ENCODE data around the gene SAMM50. TPM values are rescaled to one million over a fixed set of nuclear protein-coding genes. Genes with fewer than 3 reads are reported as not detected.

Gene SAMM50
- total RNA-seq, 1 experiment from 2014 or later = 67.2 TPM

GRCh38 chr22:43995057-43995685, 39.9 kb downstream of the SAMM50 start:
- no peak for DNase-seq (ENCODE audit: low spot score)
- Histone ChIP-seq H3K9me3 (ENCODE audit: low read depth, low read length, poor library complexity, severe bottlenecking) (no peaks in the 10 kb centered on the region), H3K36me3 (ENCODE audit: insufficient read depth, low read length, poor library complexity, severe bottlenecking) (peaks cover 50% of the 10 kb centered on the region), H3K27me3 (replicated peaks; ENCODE audit: insufficient read depth, low read depth, low read length, poor library complexity) (no peaks in the 10 kb centered on the region), H3K27ac (ENCODE audit: low read depth, low read length, poor library complexity, severe bottlenecking) (no peak overlapping the region), H3K4me1 (ENCODE audit: insufficient read depth, low read length, poor library complexity, severe bottlenecking) (peaks cover 3% of the 10 kb centered on the region), H3K4me3 (ENCODE audit: low read depth, low read length, poor library complexity, severe bottlenecking) (no peak overlapping the region)
- POLR2A ChIA-PET (ENCODE audit: low non-redundant PET) = no interaction called here
- BruUV-seq (replicated peaks) = no TSS peak
- CTCF ChIA-PET = no interaction called here
- intact Hi-C loops (cut with micrococcal nuclease; ENCODE audit: unreplicated experiment) = loop anchor here (5.0 to 10.0 kb wide), 2 partner anchors 87 to 360 kb away; no protein-coding TSS in a partner anchor
- TF ChIP-seq EZH2 (IDR thresholded peaks at IDR 0.05; ENCODE audit: borderline replicate concordance, low read depth, low read length, poor library complexity, severe bottlenecking) (no peak), CTCF (conservative IDR thresholded peaks at IDR 0.05; ENCODE audit: low read depth, low read length) (no peak)

- Histone ChIP-seq H3K27me3 (replicated peaks; ENCODE audit: insufficient read depth, low read depth, low read length, poor library complexity) (no peaks in the 10 kb centered on the region), H3K36me3 (ENCODE audit: insufficient read depth, low read length, poor library complexity, severe bottlenecking) (peaks cover 48% of the 10 kb centered on the region), H3K4me3 (ENCODE audit: low read depth, low read length, poor library complexity, severe bottlenecking) (no peak overlapping the region), H3K4me1 (ENCODE audit: insufficient read depth, low read length, poor library complexity, severe bottlenecking) (peaks cover 3% of the 10 kb centered on the region), H3K27ac (ENCODE audit: low read depth, low read length, poor library complexity, severe bottlenecking) (no peak overlapping the region), H3K9me3 (ENCODE audit: low read depth, low read length, poor library complexity, severe bottlenecking) (no peaks in the 10 kb centered on the region)
- no TSS peak for BruUV-seq (replicated peaks)
- CTCF ChIA-PET = no interaction called here
- POLR2A ChIA-PET (ENCODE audit: low non-redundant PET) = no interaction called here
- intact Hi-C loops (cut with micrococcal nuclease; ENCODE audit: unreplicated experiment) = loop anchor here (5.0 to 10.0 kb wide), 2 partner anchors 87 to 359 kb away; no protein-coding TSS in a partner anchor
- DNase-seq (ENCODE audit: low spot score) = no peak
- no peak for TF ChIP-seq EZH2 (IDR thresholded peaks at IDR 0.05; ENCODE audit: borderline replicate concordance, low read depth, low read length, poor library complexity, severe bottlenecking)
- no peak for TF ChIP-seq CTCF (conservative IDR thresholded peaks at IDR 0.05; ENCODE audit: low read depth, low read length)
Measured at GRCh38 chr22:43995798-43996169, 40.5 kb downstream of the SAMM50 start.

- TF ChIP-seq EZH2 (IDR thresholded peaks at IDR 0.05; ENCODE audit: borderline replicate concordance, low read depth, low read length, poor library complexity, severe bottlenecking) (no peak), CTCF (conservative IDR thresholded peaks at IDR 0.05; ENCODE audit: low read depth, low read length) (no peak)
- CTCF ChIA-PET = no interaction called here
- Histone ChIP-seq H3K4me3 (ENCODE audit: low read depth, low read length, poor library complexity, severe bottlenecking) (no peak overlapping the region), H3K36me3 (ENCODE audit: insufficient read depth, low read length, poor library complexity, severe bottlenecking) (peaks cover 47% of the 10 kb centered on the region), H3K27me3 (replicated peaks; ENCODE audit: insufficient read depth, low read depth, low read length, poor library complexity) (no peaks in the 10 kb centered on the region), H3K9me3 (ENCODE audit: low read depth, low read length, poor library complexity, severe bottlenecking) (no peaks in the 10 kb centered on the region), H3K27ac (ENCODE audit: low read depth, low read length, poor library complexity, severe bottlenecking) (no peak overlapping the region), H3K4me1 (ENCODE audit: insufficient read depth, low read length, poor library complexity, severe bottlenecking) (peaks cover 3% of the 10 kb centered on the region)
- BruUV-seq (replicated peaks) = no TSS peak
- POLR2A ChIA-PET (ENCODE audit: low non-redundant PET) = no interaction called here
- intact Hi-C loops (cut with micrococcal nuclease; ENCODE audit: unreplicated experiment) = loop anchor here (5.0 to 10.0 kb wide), 2 partner anchors 86 to 358 kb away; no protein-coding TSS in a partner anchor
- no peak for DNase-seq (ENCODE audit: low spot score)
Measured at GRCh38 chr22:43996170-43996980, 41.1 kb downstream of the SAMM50 start.
